GM12878 (cell line): ENCODE measurements around the gene DMRT1. TPM values are rescaled to one million over a fixed set of nuclear protein-coding genes. Genes with fewer than 3 reads are reported as not detected.

Experiments
- ATAC-seq: fragments of 200-7000 bp; cut with Tn5 transposase; 3 replicates; pipeline ENCODE4 v1.9.1; 2020; ENCODE audit warnings: mild to moderate bottlenecking, moderate library complexity
- BruUV-seq: library from RNA; stranded (reverse); fragments of 400-500 nt; replicated peaks from 2 replicates; lab custom pipeline; 2021; lab: Mats Ljungman, UMichigan
- CTCF ChIA-PET: fragments of 300-600 bp; sonication (Branson Sonifier 250); formaldehyde crosslinking; extraction: SDS; loops from one replicate; lab custom pipeline; 2021; ENCODE audit warnings: inconsistent platforms; lab: Yijun Ruan, JAX
- POLR2A ChIA-PET: fragments of 350-600 bp; formaldehyde crosslinking; extraction: SDS; loops from one replicate; lab custom pipeline; 2021; ENCODE audit warnings: inconsistent platforms; lab: Charles Lee
- RAD21 ChIA-PET: fragments of 300-600 bp; sonication (Branson Sonifier 250); formaldehyde crosslinking; loops from one replicate; lab custom pipeline; 2023; ENCODE audit warnings: antibody characterized with exemption; ENCODE audit not compliant: unreplicated experiment; lab: Charles Lee
- SMC1A ChIA-PET: fragments of 300-600 bp; sonication (Branson Sonifier 250); formaldehyde crosslinking; loops from one replicate; lab custom pipeline; 2023; ENCODE audit not compliant: unreplicated experiment, uncharacterized antibody; lab: Charles Lee
- DNase-seq: peaks from one replicate; pipeline ENCODE4 v3.0.0-alpha.2; 2011; ENCODE audit warnings: low read depth, low spot score
- FAIRE-seq: peaks from 3 replicates; lab custom pipeline; 2011; peaks lifted over from hg19 to GRCh38; lab: Jason Lieb, UNC
- H2AFZ ChIP-seq: 2 replicates; pipeline ENCODE4 v1.6.0; 2011; ENCODE audit warnings: low read depth, low read length, control low read depth; ENCODE audit not compliant: control insufficient read depth
- H3K27ac ChIP-seq: 2 replicates; pipeline ENCODE4 v1.5.1; 2011; ENCODE audit warnings: control low read depth; ENCODE audit not compliant: control insufficient read depth, insufficient read depth
- H3K27me3 ChIP-seq, 2 experiments: replicated peaks in 1 of 2; 2 replicates each; pipeline versions ENCODE4 v1.6.0 to v1.6.1; 2011; ENCODE audit warnings: low read length in 1 of 2; ENCODE audit not compliant: control insufficient read depth in 2 of 2, insufficient read depth in 2 of 2
- H3K36me3 ChIP-seq, 2 experiments: 2 replicates each; pipeline ENCODE4 v1.5.1; 2011; ENCODE audit warnings: low read length in 1 of 2; ENCODE audit not compliant: control insufficient read depth in 2 of 2, insufficient read depth in 2 of 2
- H3K4me1 ChIP-seq: 2 replicates; pipeline ENCODE4 v1.6.1; 2011; ENCODE audit warnings: mild to moderate bottlenecking, low read length, moderate library complexity, mixed read lengths; ENCODE audit not compliant: control insufficient read depth, insufficient read depth
- H3K4me2 ChIP-seq: 2 replicates; pipeline ENCODE4 v1.6.0; 2011; ENCODE audit warnings: control low read depth; ENCODE audit not compliant: control insufficient read depth, insufficient read depth
- H3K4me3 ChIP-seq: fragments of 200-600 bp; sonication (generic); 2 replicates; pipeline ENCODE4 v1.5.1; 2016
- H3K79me2 ChIP-seq: 2 replicates; pipeline ENCODE4 v1.6.0; 2011; ENCODE audit warnings: low read length; ENCODE audit not compliant: control insufficient read depth, insufficient read depth
- H3K9ac ChIP-seq: 2 replicates; pipeline ENCODE4 v1.8.0; 2011; ENCODE audit warnings: low read length, control low read depth, mixed read lengths; ENCODE audit not compliant: control insufficient read depth, insufficient read depth
- H3K9me3 ChIP-seq: replicated peaks from 3 replicates; pipeline ENCODE4 v1.5.1; 2011; ENCODE audit warnings: mild to moderate bottlenecking, low read length; ENCODE audit not compliant: control insufficient read depth, insufficient read depth
- H4K20me1 ChIP-seq: 2 replicates; pipeline ENCODE4 v1.6.0; 2011; ENCODE audit not compliant: control insufficient read depth, insufficient read depth
- ASH2L ChIP-seq: fragments of 300-600, 200-600 bp; sonication (generic); IDR thresholded peaks from 2 replicates; pipeline ENCODE4 v1.6.1; 2017; ENCODE audit warnings: low read depth, mild to moderate bottlenecking, borderline replicate concordance
- BCLAF1 ChIP-seq: fragments of 450-650 bp; IDR thresholded peaks from 2 replicates; pipeline ENCODE4 v1.6.1; 2017; ENCODE audit warnings: antibody characterized with exemption, mild to moderate bottlenecking, moderate library complexity
- CBFB ChIP-seq: IDR thresholded peaks from 2 replicates; pipeline ENCODE4 v1.6.1; 2016; ENCODE audit warnings: antibody characterized with exemption, low read depth
- CHD4 ChIP-seq: fragments of 200-600 bp; sonication (generic); IDR thresholded peaks from 2 replicates; pipeline ENCODE4 v1.6.1; 2016; ENCODE audit warnings: mild to moderate bottlenecking
- GABPA ChIP-seq: IDR thresholded peaks from 2 replicates; pipeline ENCODE4 v1.6.1; 2014; ENCODE audit warnings: antibody characterized with exemption, low read depth, mild to moderate bottlenecking, inconsistent platforms
- IRF5 ChIP-seq: fragments of 450-650 bp; IDR thresholded peaks from 2 replicates; pipeline ENCODE4 v1.6.1; 2017; ENCODE audit warnings: borderline replicate concordance
- NFIC ChIP-seq: IDR thresholded peaks from 2 replicates; pipeline ENCODE4 v1.6.1; 2012; ENCODE audit warnings: low read depth, mild to moderate bottlenecking, inconsistent platforms, low read length, moderate library complexity
- PAX8 ChIP-seq: fragments of 450-650 bp; IDR thresholded peaks from 2 replicates; pipeline ENCODE4 v1.6.1; 2017; ENCODE audit warnings: mild to moderate bottlenecking, moderate library complexity
- POLR2A ChIP-seq: IDR thresholded peaks from 2 replicates; pipeline ENCODE4 v1.6.1; 2011; ENCODE audit warnings: low read depth, mild to moderate bottlenecking, low read length
- POLR2AphosphoS5 ChIP-seq: IDR thresholded peaks from 2 replicates; pipeline ENCODE4 v1.6.1; 2011; ENCODE audit warnings: mild to moderate bottlenecking, low read length, inconsistent platforms
- POU2F2 ChIP-seq: IDR thresholded peaks from 3 replicates; pipeline ENCODE4 v1.6.1; 2011; ENCODE audit warnings: low read depth, mild to moderate bottlenecking, low read length, borderline replicate concordance
- RAD51 ChIP-seq: fragments of 450-650 bp; IDR thresholded peaks from 2 replicates; pipeline ENCODE4 v1.6.1; 2016; ENCODE audit warnings: moderate library complexity, mild to moderate bottlenecking, inconsistent platforms
- RB1 ChIP-seq: fragments of 450-650 bp; formaldehyde crosslinking; IDR thresholded peaks from 2 replicates; pipeline ENCODE4 v1.6.1; 2017; ENCODE audit warnings: mild to moderate bottlenecking, borderline replicate concordance
- RBBP5 ChIP-seq: fragments of 200-600 bp; sonication (generic); conservative IDR thresholded peaks from 2 replicates; pipeline ENCODE4 v1.6.1; 2016
- RUNX3 ChIP-seq: IDR thresholded peaks from 2 replicates; pipeline ENCODE4 v1.6.1; 2012; ENCODE audit warnings: low read length, inconsistent platforms
- SKIL ChIP-seq: fragments of 450-650 bp; IDR thresholded peaks from 2 replicates; pipeline ENCODE4 v1.6.1; 2017; ENCODE audit warnings: mild to moderate bottlenecking, low read depth, inconsistent platforms; ENCODE audit not compliant: poor library complexity, severe bottlenecking
- WRNIP1 ChIP-seq: IDR thresholded peaks from 2 replicates; pipeline ENCODE4 v1.6.1; 2011; ENCODE audit warnings: low read depth, low read length, improper control_type of control experiment, borderline replicate concordance
- ZNF207 ChIP-seq: fragments of 450-650 bp; IDR thresholded peaks from 2 replicates; pipeline ENCODE4 v1.6.1; 2014; ENCODE audit warnings: antibody characterized with exemption, mild to moderate bottlenecking, borderline replicate concordance
- WGBS: methylation state at CpG from one replicate; pipeline ENCODE4 v1.1.6; 2016; ENCODE audit warnings: low lambda C conversion rate; ENCODE audit not compliant: insufficient replicate concordance, insufficient coverage; ENCODE audit errors: missing lambda C conversion rate; 5-methylcytosine and 5-hydroxymethylcytosine counted together
- in situ Hi-C: fragments of 300-500 bp; cut with MboI; formaldehyde crosslinking; loops from 9 replicates; pipeline ENCODE4 v1.14.3; 2018; ENCODE audit warnings: mixed read lengths
- intact Hi-C: fragments of 100-400 bp; cut with micrococcal nuclease; formaldehyde crosslinking; loops from one replicate; pipeline ENCODE4 v1.14.2; 2022; ENCODE audit not compliant: unreplicated experiment
- polyA plus RNA-seq, 11 experiments: library from polyadenylated mRNA; depleted of rRNA in 4 of 11; unstranded in 6 of 11; stranded (reverse) in 5 of 11; fragments of >200 nt; fragmentation: Nextera tagmentation in 4 of 11; fragmentation: Illumina TruSeq in 1 of 11; extraction: Ambion mirVana in 4 of 11; extraction: Trizol in 1 of 11; gene quantifications; 1 replicate in 1 of 11; 2 replicates in 10 of 11; pipeline versions ENCODE4 v1.2.1 to v1.2.3, GENCODE V29; 2011 to 2016; ENCODE audit warnings: inconsistent platforms in 2 of 11, missing spikeins in 2 of 11, low read depth in 1 of 11
- total RNA-seq, 4 experiments: library from RNA; depleted of rRNA in 3 of 4; stranded (reverse); fragments of >200 nt in 3 of 4; fragmentation: Illumina TruSeq in 1 of 4; extraction: Trizol in 1 of 4; gene quantifications; 2 replicates each; pipeline versions ENCODE4 v1.2.1 to v1.2.3, GENCODE V29; 2013 to 2021

The DMRT1 gene
- total and polyA plus RNA-seq, 10 of the 15 experiments (the other 5 are each of a cell fraction or from before 2014, with no cell fraction given) = 0.06 to 1.9 (median 0.24) TPM

GRCh38 chr9:801399-802071, 40.0 kb upstream of the DMRT1 start:
- no peak for ATAC-seq
- Histone ChIP-seq H3K4me2 (no peak overlapping the region), H2AFZ (no peak overlapping the region), H3K9me3 (no peaks in the 10 kb centered on the region), H3K4me3 (no peak overlapping the region), H4K20me1 (no peaks in the 10 kb centered on the region), H3K9ac (no peak overlapping the region), H3K27ac (no peak overlapping the region), H3K79me2 (no peaks in the 10 kb centered on the region), H3K36me3 (no peaks in the 10 kb centered on the region), H3K4me1 (no peaks in the 10 kb centered on the region), H3K27me3 (peaks cover 0 to 2% of the 10 kb centered on the region in 2 experiments; a peak in 2 of 4 replicates)
- RAD21 ChIA-PET = no interaction called here
- WGBS = 31% methylated on average over 11 of the region's 11 CpGs
- intact Hi-C loops (loop anchor here (10.0 kb wide), 1 partner anchor 203 kb away; no protein-coding TSS in a partner anchor), in situ Hi-C loops (no loop called here)
- no peak for DNase-seq
- no peak for FAIRE-seq
- TF ChIP-seq ZNF207 = no peak
- TF ChIP-seq RUNX3 = no peak
- TF ChIP-seq RB1 = no peak
- no peak for TF ChIP-seq IRF5
- no peak for TF ChIP-seq NFIC
- TF ChIP-seq BCLAF1 = no peak
- TF ChIP-seq GABPA = no peak
- TF ChIP-seq RAD51 = no peak
- no peak for TF ChIP-seq ASH2L
- TF ChIP-seq SKIL = no peak
- no peak for TF ChIP-seq POLR2A
- no peak for TF ChIP-seq POU2F2
- no peak for TF ChIP-seq CHD4
- TF ChIP-seq CBFB = no peak
- no peak for TF ChIP-seq PAX8
- no peak for TF ChIP-seq WRNIP1
- TF ChIP-seq POLR2AphosphoS5 = no peak
- TF ChIP-seq RBBP5 = no peak
- SMC1A ChIA-PET = interaction anchor here (0.8 to 1.2 kb wide), 2 partner anchors 13 to 216 kb away, joined by 3 to 4 read pairs; no protein-coding TSS in a partner anchor
- BruUV-seq = no TSS peak
- POLR2A ChIA-PET = no interaction called here
- CTCF ChIA-PET = no interaction called here
